ENCODE data around the gene ZNF275. TPM values are rescaled to one million over a fixed set of nuclear protein-coding genes. Genes with fewer than 3 reads are reported as not detected.

The ZNF275 gene
- total and polyA plus RNA-seq, 10 of the 15 experiments (the other 5 are each of a cell fraction or from before 2014, with no cell fraction given): 1.3 to 17.4 (median 6.2) TPM

DNA sequence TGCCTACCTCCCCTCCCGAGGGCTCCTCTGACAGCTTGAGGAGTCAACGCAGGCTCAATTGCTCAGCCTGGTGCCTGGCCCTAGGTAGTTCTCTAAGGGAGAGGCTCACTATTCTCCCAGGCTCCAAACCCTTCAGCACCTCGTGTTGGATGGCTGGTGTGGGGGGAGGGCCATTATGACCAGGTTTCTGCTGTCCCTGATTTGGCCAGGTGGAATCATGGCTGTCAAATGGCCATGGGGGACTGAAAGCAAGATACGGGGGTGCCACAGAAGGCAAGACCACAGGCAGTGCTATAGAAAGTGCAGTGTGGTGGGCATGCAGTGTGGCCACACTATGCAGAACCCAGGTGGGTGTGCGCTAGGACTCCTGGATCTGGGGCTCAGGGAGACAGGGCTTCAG, 21.9 kb upstream of the ZNF275 start:
- 21% methylated on average over 5 of the region's 5 CpGs for WGBS (ENCODE audit: insufficient coverage, insufficient replicate concordance, low lambda C conversion rate, missing lambda C conversion rate)
- DNase-seq (ENCODE audit: low read depth, low spot score): no peak
- H3K36me3 ChIP-seq (ENCODE audit: control insufficient read depth in 2 of 2, insufficient read depth in 2 of 2, low read length in 1 of 2): no peaks in the 10 kb centered on the region
- intact Hi-C loops (cut with micrococcal nuclease; ENCODE audit: unreplicated experiment): no loop called here
- ChIA-PET POLR2A (no interaction called here), RAD21 (ENCODE audit: unreplicated experiment) (no interaction called here), CTCF (no interaction called here), SMC1A (ENCODE audit: uncharacterized antibody, unreplicated experiment) (no interaction called here)
- no peaks in the 10 kb centered on the region for H3K4me1 ChIP-seq (ENCODE audit: control insufficient read depth, insufficient read depth, low read length)
- TF ChIP-seq NBN (IDR thresholded peaks at IDR 0.05) (no peak), SUZ12 (IDR thresholded peaks at IDR 0.05; ENCODE audit: unreplicated experiment) (no peak), SRF (IDR thresholded peaks at IDR 0.05; ENCODE audit: low read depth in 2 of 2, low read length in 2 of 2) (no peak)
- BruUV-seq (replicated peaks): no TSS peak
- no peaks in the 10 kb centered on the region for H4K20me1 ChIP-seq (ENCODE audit: control insufficient read depth, insufficient read depth)
- H3K4me3 ChIP-seq: no peak overlapping the region
- ATAC-seq: no peak
- in situ Hi-C loops (cut with MboI): loop anchor here (25.0 kb wide), 1 partner anchor 150 kb away; no protein-coding TSS in a partner anchor
- H3K79me2 ChIP-seq (ENCODE audit: control insufficient read depth, insufficient read depth, low read length): no peaks in the 10 kb centered on the region
- H2AFZ ChIP-seq (ENCODE audit: control insufficient read depth, low read depth, low read length): no peak overlapping the region
- H3K4me2 ChIP-seq (ENCODE audit: control insufficient read depth, insufficient read depth): no peak overlapping the region
- H3K9ac ChIP-seq (ENCODE audit: control insufficient read depth, insufficient read depth, low read length): no peak overlapping the region
- H3K27ac ChIP-seq (ENCODE audit: control insufficient read depth, insufficient read depth): no peak overlapping the region
- no peak for FAIRE-seq
- H3K9me3 ChIP-seq (replicated peaks; ENCODE audit: control insufficient read depth, insufficient read depth, low read length): no peaks in the 10 kb centered on the region
- no peaks in the 10 kb centered on the region for H3K27me3 ChIP-seq (replicated peaks in 1 of 2; ENCODE audit: control insufficient read depth in 2 of 2, insufficient read depth in 2 of 2, low read length in 1 of 2)

- FAIRE-seq: no peak
- SMC1A ChIA-PET (ENCODE audit: uncharacterized antibody, unreplicated experiment): no interaction called here
- in situ Hi-C loops (cut with MboI): loop anchor here (25.0 kb wide), 1 partner anchor 151 kb away; no protein-coding TSS in a partner anchor
- TF ChIP-seq JUND (IDR thresholded peaks at IDR 0.05; ENCODE audit: low read depth, low read length): no peak
- no peak for TF ChIP-seq PML (IDR thresholded peaks at IDR 0.05; ENCODE audit: low read length)
- no peak for TF ChIP-seq ZSCAN29 (IDR thresholded peaks at IDR 0.05)
- TF ChIP-seq POLR2A (IDR thresholded peaks at IDR 0.05; ENCODE audit: low read depth, low read length): no peak
- no peak for TF ChIP-seq FOXM1 (IDR thresholded peaks at IDR 0.05; ENCODE audit: low read depth, low read length)
- no peak for TF ChIP-seq POLR2AphosphoS2 (IDR thresholded peaks at IDR 0.05; ENCODE audit: low read depth, low read length)
- TF ChIP-seq RB1 (IDR thresholded peaks at IDR 0.05; ENCODE audit: borderline replicate concordance): no peak
- TF ChIP-seq BHLHE40 (IDR thresholded peaks at IDR 0.05; ENCODE audit: borderline replicate concordance in 1 of 2, low read depth in 2 of 2, low read length in 1 of 2): no peak
- no peak for TF ChIP-seq SIX5 (IDR thresholded peaks at IDR 0.05; ENCODE audit: low read depth, low read length, severe bottlenecking)
- TF ChIP-seq CREB1 (IDR thresholded peaks at IDR 0.05; ENCODE audit: low read depth): no peak
- TF ChIP-seq BACH1 (IDR thresholded peaks at IDR 0.05; ENCODE audit: borderline replicate concordance): no peak
- no peak for TF ChIP-seq NRF1 (conservative IDR thresholded peaks at IDR 0.05; ENCODE audit: low read depth, low read length)
- no peak for TF ChIP-seq GABPA (IDR thresholded peaks at IDR 0.05; ENCODE audit: low read depth)
- TF ChIP-seq, protein P1, sequence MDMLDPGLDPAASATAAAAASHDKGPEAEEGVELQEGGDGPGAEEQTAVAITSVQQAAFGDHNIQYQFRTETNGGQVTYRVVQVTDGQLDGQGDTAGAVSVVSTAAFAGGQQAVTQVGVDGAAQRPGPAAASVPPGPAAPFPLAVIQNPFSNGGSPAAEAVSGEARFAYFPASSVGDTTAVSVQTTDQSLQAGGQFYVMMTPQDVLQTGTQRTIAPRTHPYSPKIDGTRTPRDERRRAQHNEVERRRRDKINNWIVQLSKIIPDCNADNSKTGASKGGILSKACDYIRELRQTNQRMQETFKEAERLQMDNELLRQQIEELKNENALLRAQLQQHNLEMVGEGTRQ (IDR thresholded peaks at IDR 0.05; ENCODE audit: borderline replicate concordance, low read depth, low read length): no peak
- no peak for TF ChIP-seq CBFB (IDR thresholded peaks at IDR 0.05; ENCODE audit: low read depth)
- TF ChIP-seq, protein P2, sequence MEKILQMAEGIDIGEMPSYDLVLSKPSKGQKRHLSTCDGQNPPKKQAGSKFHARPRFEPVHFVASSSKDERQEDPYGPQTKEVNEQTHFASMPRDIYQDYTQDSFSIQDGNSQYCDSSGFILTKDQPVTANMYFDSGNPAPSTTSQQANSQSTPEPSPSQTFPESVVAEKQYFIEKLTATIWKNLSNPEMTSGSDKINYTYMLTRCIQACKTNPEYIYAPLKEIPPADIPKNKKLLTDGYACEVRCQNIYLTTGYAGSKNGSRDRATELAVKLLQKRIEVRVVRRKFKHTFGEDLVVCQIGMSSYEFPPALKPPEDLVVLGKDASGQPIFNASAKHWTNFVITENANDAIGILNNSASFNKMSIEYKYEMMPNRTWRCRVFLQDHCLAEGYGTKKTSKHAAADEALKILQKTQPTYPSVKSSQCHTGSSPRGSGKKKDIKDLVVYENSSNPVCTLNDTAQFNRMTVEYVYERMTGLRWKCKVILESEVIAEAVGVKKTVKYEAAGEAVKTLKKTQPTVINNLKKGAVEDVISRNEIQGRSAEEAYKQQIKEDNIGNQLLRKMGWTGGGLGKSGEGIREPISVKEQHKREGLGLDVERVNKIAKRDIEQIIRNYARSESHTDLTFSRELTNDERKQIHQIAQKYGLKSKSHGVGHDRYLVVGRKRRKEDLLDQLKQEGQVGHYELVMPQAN (conservative IDR thresholded peaks at IDR 0.05): no peak
Measured at GRCh38 chrX:153312842-153313241, 21.1 kb upstream of the ZNF275 start.

More at GRCh38 chrX:153312842-153313241, 21.1 kb upstream of the ZNF275 start:
- no peaks in the 10 kb centered on the region for H3K79me2 ChIP-seq (ENCODE audit: control insufficient read depth, insufficient read depth, low read length)
- ChIA-PET RAD21 (ENCODE audit: unreplicated experiment) (no interaction called here), POLR2A (no interaction called here), CTCF (no interaction called here)
- no TSS peak for BruUV-seq (replicated peaks)
- WGBS (ENCODE audit: insufficient coverage, insufficient replicate concordance, low lambda C conversion rate, missing lambda C conversion rate): no CpG with 5 or more reads among the region's 1 CpG
- intact Hi-C loops (cut with micrococcal nuclease; ENCODE audit: unreplicated experiment): no loop called here
- no peak overlapping the region for H3K27ac ChIP-seq (ENCODE audit: control insufficient read depth, insufficient read depth)
- no peaks in the 10 kb centered on the region for H3K4me1 ChIP-seq (ENCODE audit: control insufficient read depth, insufficient read depth, low read length)
- H3K4me2 ChIP-seq (ENCODE audit: control insufficient read depth, insufficient read depth): no peak overlapping the region
- no peaks in the 10 kb centered on the region for H4K20me1 ChIP-seq (ENCODE audit: control insufficient read depth, insufficient read depth)
- no peaks in the 10 kb centered on the region for H3K27me3 ChIP-seq (replicated peaks in 1 of 2; ENCODE audit: control insufficient read depth in 2 of 2, insufficient read depth in 2 of 2, low read length in 1 of 2)
- DNase-seq (ENCODE audit: low read depth, low spot score) (no peak), ATAC-seq (no peak)
- no peak overlapping the region for H2AFZ ChIP-seq (ENCODE audit: control insufficient read depth, low read depth, low read length)
- no peak overlapping the region for H3K4me3 ChIP-seq
- no peaks in the 10 kb centered on the region for H3K36me3 ChIP-seq (ENCODE audit: control insufficient read depth in 2 of 2, insufficient read depth in 2 of 2, low read length in 1 of 2)
- no peak overlapping the region for H3K9ac ChIP-seq (ENCODE audit: control insufficient read depth, insufficient read depth, low read length)
- H3K9me3 ChIP-seq (replicated peaks; ENCODE audit: control insufficient read depth, insufficient read depth, low read length): no peaks in the 10 kb centered on the region
